ENCODE data around the gene SLC7A4. TPM values are rescaled to one million over a fixed set of nuclear protein-coding genes. Genes with fewer than 3 reads are reported as not detected.
"Not testable (repeated sequence)": the region's sequence is repeated elsewhere in the genome, so short reads cannot be mapped to it uniquely, and the experiment has no call there.

The SLC7A4 gene
- total RNA-seq, 2 donors from 2014 or later: 1.5 to 8.9 TPM

- intact Hi-C loops (cut with DNase I): no loop called here
- DNase-seq (ENCODE audit: low spot score): no peak
Observed at GRCh38 chr22:21009638-21010425, 22.5 kb downstream of the SLC7A4 start.

GRCh38 chr22:21009208-21009607 is 23.2 kb downstream of the SLC7A4 start:
- DNase-seq (ENCODE audit: low spot score); intact Hi-C loops (cut with DNase I): not testable (repeated sequence)

- DNase-seq (ENCODE audit: low spot score): no peak
- intact Hi-C loops (cut with DNase I): no loop called here
Observed at GRCh38 chr22:21003782-21004181, 28.6 kb downstream of the SLC7A4 start.

GRCh38 chr22:21001601-21002325 is 30.6 kb downstream of the SLC7A4 start, which contains the start of gene THAP7:
THAP7 (minus strand) TSS chr22:21002118; CDS start chr22:21001911, 207 bp downstream.
- intact Hi-C loops (cut with DNase I): no loop called here
- DNase-seq (ENCODE audit: low spot score): peak; percentile 99

GRCh38 chr22:21000987-21001600 is 31.3 kb downstream of the SLC7A4 start:
- no peak for DNase-seq (ENCODE audit: low spot score)
- intact Hi-C loops (cut with DNase I): no loop called here

GRCh38 chr22:21000207-21000986 is 32.0 kb downstream of the SLC7A4 start:
- peak; percentile 82 for DNase-seq (ENCODE audit: low spot score)
- intact Hi-C loops (cut with DNase I): no loop called here

GRCh38 chr22:20999350-21000206 is 32.8 kb downstream of the SLC7A4 start:
- intact Hi-C loops (cut with DNase I): no loop called here
- no peak for DNase-seq (ENCODE audit: low spot score)

GRCh38 chr22:20998411-20999336 is 33.7 kb downstream of the SLC7A4 start:
- intact Hi-C loops (cut with DNase I): no loop called here
- no peak for DNase-seq (ENCODE audit: low spot score)

- DNase-seq (ENCODE audit: low spot score): no peak
- intact Hi-C loops (cut with DNase I): no loop called here
Observed at GRCh38 chr22:20997536-20998257, 34.7 kb downstream of the SLC7A4 start.

GRCh38 chr22:20996598-20997535 is 35.5 kb downstream of the SLC7A4 start:
- intact Hi-C loops (cut with DNase I): no loop called here
- DNase-seq (ENCODE audit: low spot score): no peak

GRCh38 chr22:20996031-20996410 is 36.3 kb downstream of the SLC7A4 start:
- intact Hi-C loops (cut with DNase I): no loop called here
- DNase-seq (ENCODE audit: low spot score): no peak

- DNase-seq (ENCODE audit: low spot score): no peak
- intact Hi-C loops (cut with DNase I): no loop called here
Observed at GRCh38 chr22:20995329-20996030, 36.9 kb downstream of the SLC7A4 start.

GRCh38 chr22:20994902-20995241 is 37.5 kb downstream of the SLC7A4 start:
- no peak for DNase-seq (ENCODE audit: low spot score)
- intact Hi-C loops (cut with DNase I): no loop called here

- no peak for DNase-seq (ENCODE audit: low spot score)
- intact Hi-C loops (cut with DNase I): no loop called here
Observed at GRCh38 chr22:20994128-20994901, 38.0 kb downstream of the SLC7A4 start.
